K562 (cell line): ENCODE measurements around the gene ANXA9. TPM values are rescaled to one million over a fixed set of nuclear protein-coding genes. Genes with fewer than 3 reads are reported as not detected.

ENCODE experiments used
- ATAC-seq: fragments of 200-7000 bp; cut with Tn5 transposase; 3 replicates; pipeline ENCODE4 v1.9.1; 2020; ENCODE audit warnings: moderate library complexity
- BruUV-seq: library from RNA; stranded (reverse); fragments of 400-500 nt; replicated peaks from 2 replicates; lab custom pipeline; 2021; lab: Mats Ljungman, UMichigan
- CTCF ChIA-PET: fragments of 300-600 bp; formaldehyde crosslinking; extraction: SDS; loops from one replicate; lab custom pipeline; 2021; ENCODE audit warnings: low intra/inter-chr PET ratio; lab: Yijun Ruan, JAX
- POLR2A ChIA-PET: fragments of 300-600, 350-650 bp; sonication (Branson Sonifier 250); formaldehyde crosslinking; extraction: SDS; loops from one replicate; lab custom pipeline; 2021; ENCODE audit warnings: antibody characterized with exemption, inconsistent platforms; lab: Yijun Ruan, JAX
- DNase-seq, 4 experiments: peaks; one replicate each; pipeline versions ENCODE4 v3.0.0 to v3.0.0-alpha.2; 2011 to 2018; ENCODE audit warnings: low spot score in 3 of 4, mixed read lengths in 3 of 4; ENCODE audit errors: extremely low read depth in 1 of 4
- FAIRE-seq: peaks from 2 replicates; lab custom pipeline; 2011; peaks lifted over from hg19 to GRCh38; lab: Jason Lieb, UNC
- H2AFZ ChIP-seq: 2 replicates; pipeline ENCODE4 v1.6.0; 2011; ENCODE audit warnings: low read depth, low read length, control low read depth, inconsistent platforms
- H3K27ac ChIP-seq: fragments of 200-600 bp; 3 replicates; pipeline ENCODE4 v1.8.0; 2011; ENCODE audit warnings: low read depth, mild to moderate bottlenecking, control low read depth, inconsistent platforms, low read length, moderate library complexity, mixed read lengths; ENCODE audit errors: extremely low read depth
- H3K27me3 ChIP-seq, 2 experiments: fragments of 300-600 bp in 1 of 2; 2 replicates in 1 of 2; 3 replicates in 1 of 2; pipeline versions ENCODE4 v1.6.0 to v1.8.0; 2011; ENCODE audit warnings: inconsistent platforms in 2 of 2, low read length in 2 of 2, mild to moderate bottlenecking in 1 of 2, mixed read lengths in 1 of 2, moderate library complexity in 1 of 2; ENCODE audit not compliant: control insufficient read depth in 2 of 2, insufficient read depth in 2 of 2
- H3K36me3 ChIP-seq: fragments of 300-600 bp; 3 replicates; pipeline ENCODE4 v1.8.0; 2011; ENCODE audit warnings: mild to moderate bottlenecking, low read length, inconsistent platforms; ENCODE audit not compliant: control insufficient read depth, insufficient read depth
- H3K4me1 ChIP-seq, 2 experiments: fragments of 200-600 bp in 1 of 2; replicated peaks in 1 of 2; 2 replicates in 1 of 2; 3 replicates in 1 of 2; pipeline versions ENCODE4 v1.5.1 to v1.8.0; 2011; ENCODE audit warnings: inconsistent platforms in 2 of 2, low read length in 2 of 2, mild to moderate bottlenecking in 1 of 2, mixed read lengths in 1 of 2, moderate library complexity in 1 of 2; ENCODE audit not compliant: control insufficient read depth in 2 of 2, insufficient read depth in 2 of 2
- H3K4me2 ChIP-seq: 2 replicates; pipeline ENCODE4 v1.6.1; 2011; ENCODE audit warnings: low read length, control low read depth, inconsistent platforms, mixed read lengths; ENCODE audit not compliant: insufficient read depth
- H3K4me3 ChIP-seq: fragments of 200-600 bp; sonication (generic), shearing (Covaris generic); 2 replicates; pipeline ENCODE4 v1.5.1; 2016; ENCODE audit warnings: control low read depth, inconsistent platforms
- H3K79me2 ChIP-seq: fragments of 200-600 bp; 3 replicates; pipeline ENCODE4 v1.8.0; 2011; ENCODE audit warnings: low read length, inconsistent platforms; ENCODE audit not compliant: control insufficient read depth, insufficient read depth
- H3K9ac ChIP-seq, 2 experiments: 2 replicates each; pipeline versions ENCODE4 v1.6.0 to v1.6.1; 2011; ENCODE audit warnings: low read depth in 2 of 2, low read length in 2 of 2, control low read depth in 1 of 2, inconsistent platforms in 1 of 2, mild to moderate bottlenecking in 1 of 2, mixed read lengths in 1 of 2; ENCODE audit not compliant: insufficient read depth in 1 of 2
- H3K9me1 ChIP-seq: one replicate; pipeline ENCODE4 v1.6.0; 2011; ENCODE audit warnings: inconsistent platforms, mild to moderate bottlenecking, low read length, moderate library complexity; ENCODE audit not compliant: control insufficient read depth, insufficient read depth
- H3K9me3 ChIP-seq: replicated peaks from 2 replicates; pipeline ENCODE4 v1.5.1; 2011; ENCODE audit warnings: low read depth, low read length, inconsistent platforms; ENCODE audit not compliant: control insufficient read depth, insufficient read depth
- H4K20me1 ChIP-seq: replicated peaks from 2 replicates; pipeline ENCODE4 v1.6.1; 2011; ENCODE audit warnings: low read length, inconsistent platforms, mixed read lengths; ENCODE audit not compliant: control insufficient read depth, insufficient read depth
- ARID1B ChIP-seq: fragments of 450-650 bp; IDR thresholded peaks from 2 replicates; pipeline ENCODE4 v1.6.1; 2016; ENCODE audit warnings: antibody characterized with exemption, mild to moderate bottlenecking, inconsistent platforms
- CBFA2T2 ChIP-seq: fragments of 450-650 bp; conservative IDR thresholded peaks from 2 replicates; pipeline ENCODE4 v1.6.1; 2017; ENCODE audit warnings: mild to moderate bottlenecking
- DMBX1 ChIP-seq: fragments of 250-450 bp; sonication (Bioruptor Pico); IDR thresholded peaks from 2 replicates; pipeline ENCODE4 v1.8.0; 2022; ENCODE audit warnings: inconsistent platforms, mild to moderate bottlenecking, moderate library complexity, borderline replicate concordance
- ESRRB ChIP-seq: fragments of 250-450 bp; sonication (Bioruptor Pico); IDR thresholded peaks from 2 replicates; pipeline ENCODE4 v1.5.0; 2020; ENCODE audit warnings: mild to moderate bottlenecking, moderate library complexity, borderline replicate concordance
- GATA2 ChIP-seq: sonication (generic); formaldehyde crosslinking; IDR thresholded peaks from 2 replicates; pipeline ENCODE4 v1.4.0; 2020; ENCODE audit warnings: mild to moderate bottlenecking, missing genetic modification reagents
- HMGN3 ChIP-seq: IDR thresholded peaks from 2 replicates; pipeline ENCODE4 v1.6.1; 2011; ENCODE audit warnings: borderline replicate concordance, low read depth, mild to moderate bottlenecking, mixed read lengths, low read length; ENCODE audit not compliant: insufficient read length; ENCODE audit errors: extremely low read depth
- NFE2 ChIP-seq: IDR thresholded peaks from 2 replicates; pipeline ENCODE4 v1.6.1; 2014; ENCODE audit warnings: antibody characterized with exemption, low read depth
- POLR2AphosphoS5 ChIP-seq: IDR thresholded peaks from 2 replicates; pipeline ENCODE4 v1.6.1; 2011; ENCODE audit warnings: mild to moderate bottlenecking, low read depth, low read length, moderate library complexity; ENCODE audit not compliant: control insufficient read depth, insufficient read depth
- SNIP1 ChIP-seq: fragments of 450-650 bp; IDR thresholded peaks from 2 replicates; pipeline ENCODE4 v1.7.1; 2017; ENCODE audit warnings: low read depth, mild to moderate bottlenecking
- STAT5A ChIP-seq: IDR thresholded peaks from 2 replicates; pipeline ENCODE4 v1.6.1; 2012; ENCODE audit warnings: low read length, inconsistent platforms, borderline replicate concordance
- STAT6 ChIP-seq: sonication (generic); formaldehyde crosslinking; IDR thresholded peaks from 2 replicates; pipeline ENCODE4 v1.8.1; 2023; ENCODE audit warnings: mild to moderate bottlenecking, missing genetic modification reagents
- TCF3 ChIP-seq: sonication (generic); formaldehyde crosslinking; IDR thresholded peaks from 2 replicates; pipeline ENCODE4 v1.4.0; 2020; ENCODE audit warnings: mild to moderate bottlenecking, missing genetic modification reagents
- TOE1 ChIP-seq, 2 experiments: fragments of 450-650 bp in 1 of 2; sonication (generic) in 1 of 2; formaldehyde crosslinking in 1 of 2; IDR thresholded peaks; 2 replicates each; pipeline versions ENCODE4 v1.7.1 to v1.8.0; 2016 to 2022; ENCODE audit warnings: borderline replicate concordance in 2 of 2, mild to moderate bottlenecking in 2 of 2, antibody characterized with exemption in 1 of 2, inconsistent platforms in 1 of 2, low read depth in 1 of 2, missing genetic modification reagents in 1 of 2, moderate library complexity in 1 of 2
- ZBTB8A ChIP-seq: fragments of 450-650 bp; IDR thresholded peaks from 2 replicates; pipeline ENCODE4 v1.6.1; 2018; ENCODE audit warnings: mild to moderate bottlenecking, moderate library complexity; ENCODE audit not compliant: partially characterized antibody
- WGBS: fragments of 100-300 bp; shearing (Covaris generic); methylation state at CpG from one replicate; pipeline ENCODE4 v1.1.6; 2016; ENCODE audit warnings: low coverage, mixed read lengths; ENCODE audit not compliant: insufficient coverage; ENCODE audit errors: missing lambda C conversion rate; 5-methylcytosine and 5-hydroxymethylcytosine counted together
- in situ Hi-C: fragments of 300-500 bp; cut with MboI; formaldehyde crosslinking; loops from 4 replicates; pipeline ENCODE4 v1.15.0; 2018; ENCODE audit warnings: inconsistent platforms, mixed read lengths
- intact Hi-C: fragments of 100-400 bp; cut with micrococcal nuclease; formaldehyde crosslinking; loops from 2 replicates; pipeline ENCODE4 v1.14.2; 2022
- polyA plus RNA-seq, 8 experiments: library from polyadenylated mRNA; depleted of rRNA in 4 of 8; stranded (reverse) in 5 of 8; unstranded in 3 of 8; fragments of >200 nt; fragmentation: Nextera tagmentation in 2 of 8; fragmentation: Illumina TruSeq in 1 of 8; extraction: Ambion mirVana in 2 of 8; extraction: Trizol in 1 of 8; gene quantifications; 2 replicates each; pipeline versions ENCODE4 v1.2.1 to v1.2.3, GENCODE V29; 2011 to 2014; ENCODE audit warnings: inconsistent platforms in 1 of 8, missing spikeins in 1 of 8
- total RNA-seq, 7 experiments: library from RNA; depleted of rRNA in 6 of 7; stranded (reverse); fragments of >200 nt in 6 of 7; fragmentation: Illumina TruSeq in 2 of 7; extraction: Trizol in 2 of 7; gene quantifications; 2 replicates each; pipeline versions ENCODE4 v1.2.1 to v1.2.3, GENCODE V29; 2011 to 2021; ENCODE audit warnings: low replicate concordance in 1 of 7
- TF ChIP-seq, protein P1 (sequence below): sonication (generic); formaldehyde crosslinking; IDR thresholded peaks from 2 replicates; pipeline ENCODE4 v1.4.0; 2020; ENCODE audit warnings: mild to moderate bottlenecking, missing genetic modification reagents

ANXA9 gene
- total and polyA plus RNA-seq, 9 of the 15 experiments (the other 6 are each of a cell fraction or from before 2014, with no cell fraction given), result 0.24 to 1.6 (median 0.57) TPM

GRCh38 chr1:150976879-150977694 is 5.0 kb upstream of the ANXA9 start:
- CTCF ChIA-PET, result interaction anchor here (0.7 kb wide), 1 partner anchor 54 kb away, joined by 5 read pairs; no protein-coding TSS in a partner anchor
- Histone ChIP-seq H3K4me1 (peaks cover 50 to 64% of the 10 kb centered on the region in 2 experiments), H2AFZ (peak overlapping the region; percentile 73), H3K27me3 (no peaks in the 10 kb centered on the region), H4K20me1 (peaks cover 14% of the 10 kb centered on the region), H3K9me3 (no peaks in the 10 kb centered on the region), H3K4me2 (peak overlapping the region; percentile 93), H3K9ac (peak overlapping the region; percentile 87 to 88), H3K79me2 (peaks cover 48% of the 10 kb centered on the region), H3K27ac (peak overlapping the region; percentile 95), H3K4me3 (peak overlapping the region; percentile 63), H3K36me3 (peaks cover 9% of the 10 kb centered on the region; the same call in 2 of the 3 replicates), H3K9me1 (no peaks in the 10 kb centered on the region)
- intact Hi-C loops (loop anchor here (5.0 to 10.0 kb wide), 3 partner anchors 362 to 430 kb away; partner anchors contain the start of gene ADAMTSL4), in situ Hi-C loops (no loop called here)
- WGBS, result under 1% methylated on average over 11 of the region's 11 CpGs
- POLR2A ChIA-PET, result interaction anchor here (0.6 to 4.3 kb wide), 14 partner anchors 8 to 721 kb away, joined by 3 to 58 read pairs (median 4); partner anchors contain the start of genes ARNT, GABPB2 and MINDY1
- DNase-seq (peak; percentile 82 to 95 (median 87)), ATAC-seq (peak; percentile 40), FAIRE-seq (peak; percentile 99)
- TSS peak; percentile 46 for BruUV-seq
- TF ChIP-seq SNIP1, result 0 out of 2 replicates have a peak, but pooled peaks have one; percentile 7
- peak; percentile 27 for TF ChIP-seq TOE1 (IDR thresholded peaks at IDR 0.05; ENCODE audit: borderline replicate concordance)
- no peak for TF ChIP-seq TOE1 (CRISPR knock-in tag; IDR thresholded peaks at IDR 0.05; ENCODE audit: borderline replicate concordance, low read depth)
- TF ChIP-seq, protein P1, sequence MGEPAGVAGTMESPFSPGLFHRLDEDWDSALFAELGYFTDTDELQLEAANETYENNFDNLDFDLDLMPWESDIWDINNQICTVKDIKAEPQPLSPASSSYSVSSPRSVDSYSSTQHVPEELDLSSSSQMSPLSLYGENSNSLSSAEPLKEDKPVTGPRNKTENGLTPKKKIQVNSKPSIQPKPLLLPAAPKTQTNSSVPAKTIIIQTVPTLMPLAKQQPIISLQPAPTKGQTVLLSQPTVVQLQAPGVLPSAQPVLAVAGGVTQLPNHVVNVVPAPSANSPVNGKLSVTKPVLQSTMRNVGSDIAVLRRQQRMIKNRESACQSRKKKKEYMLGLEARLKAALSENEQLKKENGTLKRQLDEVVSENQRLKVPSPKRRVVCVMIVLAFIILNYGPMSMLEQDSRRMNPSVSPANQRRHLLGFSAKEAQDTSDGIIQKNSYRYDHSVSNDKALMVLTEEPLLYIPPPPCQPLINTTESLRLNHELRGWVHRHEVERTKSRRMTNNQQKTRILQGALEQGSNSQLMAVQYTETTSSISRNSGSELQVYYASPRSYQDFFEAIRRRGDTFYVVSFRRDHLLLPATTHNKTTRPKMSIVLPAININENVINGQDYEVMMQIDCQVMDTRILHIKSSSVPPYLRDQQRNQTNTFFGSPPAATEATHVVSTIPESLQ (CRISPR knock-in tag), result no peak
- peak; percentile 52 for TF ChIP-seq NFE2
- TF ChIP-seq ESRRB (CRISPR knock-in tag), result 0 out of 2 replicates have a peak, but pooled peaks have one; percentile 24
- TF ChIP-seq HMGN3, result peak; percentile 71
- peak; percentile 89 for TF ChIP-seq CBFA2T2
- peak; percentile 84 for TF ChIP-seq STAT5A
- TF ChIP-seq GATA2 (CRISPR knock-in tag), result peak; percentile 85
- no peak for TF ChIP-seq ZBTB8A
- TF ChIP-seq STAT6 (CRISPR knock-in tag), result 0 out of 2 replicates have a peak, but pooled peaks have one; percentile 12
- peak; percentile 98 for TF ChIP-seq ARID1B
- TF ChIP-seq POLR2AphosphoS5, result peak; percentile 66
- TF ChIP-seq DMBX1 (CRISPR knock-in tag), result peak; percentile 86
- TF ChIP-seq TCF3 (CRISPR knock-in tag), result peak; percentile 91
